ENCODE measurements around the gene TECPR1.

DNA sequence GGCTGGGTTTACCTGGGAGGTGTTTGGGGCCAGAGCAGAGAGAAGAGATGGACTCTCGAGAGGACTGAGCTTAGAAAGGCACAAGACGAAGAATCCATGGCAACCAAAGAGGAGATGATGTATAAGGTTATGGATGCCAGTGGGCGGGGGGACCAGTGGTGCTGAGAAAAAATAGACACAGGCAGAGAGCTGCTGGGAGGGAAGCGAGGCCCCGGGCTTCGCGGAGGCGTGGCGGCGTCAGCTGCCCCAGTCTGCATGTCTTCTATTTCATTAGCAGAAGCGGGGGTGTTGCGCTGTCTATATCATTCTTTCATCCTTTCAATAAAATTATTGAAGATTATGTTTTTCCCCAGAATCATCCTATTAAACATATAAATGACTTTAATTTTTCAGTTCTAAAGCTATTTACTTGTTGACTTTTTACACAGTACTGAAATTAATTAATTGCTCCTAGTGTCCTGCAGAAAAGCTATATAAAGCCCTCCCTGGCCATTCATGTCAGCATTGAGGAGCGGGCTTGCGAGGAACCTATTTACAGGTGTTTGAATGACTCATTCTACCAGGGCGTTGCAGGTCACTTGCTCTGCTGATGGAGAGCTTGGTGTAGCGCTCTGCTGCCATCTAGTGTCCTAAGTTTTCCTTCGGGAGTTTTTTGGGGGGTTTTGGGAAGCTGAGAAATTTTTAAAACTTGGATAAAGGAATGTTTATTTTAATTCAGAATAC is 83.7 kb downstream of the TECPR1 start:
- TF ChIP-seq POLR2A (IDR thresholded peaks at IDR 0.05): no peak
- TF ChIP-seq, protein P1, sequence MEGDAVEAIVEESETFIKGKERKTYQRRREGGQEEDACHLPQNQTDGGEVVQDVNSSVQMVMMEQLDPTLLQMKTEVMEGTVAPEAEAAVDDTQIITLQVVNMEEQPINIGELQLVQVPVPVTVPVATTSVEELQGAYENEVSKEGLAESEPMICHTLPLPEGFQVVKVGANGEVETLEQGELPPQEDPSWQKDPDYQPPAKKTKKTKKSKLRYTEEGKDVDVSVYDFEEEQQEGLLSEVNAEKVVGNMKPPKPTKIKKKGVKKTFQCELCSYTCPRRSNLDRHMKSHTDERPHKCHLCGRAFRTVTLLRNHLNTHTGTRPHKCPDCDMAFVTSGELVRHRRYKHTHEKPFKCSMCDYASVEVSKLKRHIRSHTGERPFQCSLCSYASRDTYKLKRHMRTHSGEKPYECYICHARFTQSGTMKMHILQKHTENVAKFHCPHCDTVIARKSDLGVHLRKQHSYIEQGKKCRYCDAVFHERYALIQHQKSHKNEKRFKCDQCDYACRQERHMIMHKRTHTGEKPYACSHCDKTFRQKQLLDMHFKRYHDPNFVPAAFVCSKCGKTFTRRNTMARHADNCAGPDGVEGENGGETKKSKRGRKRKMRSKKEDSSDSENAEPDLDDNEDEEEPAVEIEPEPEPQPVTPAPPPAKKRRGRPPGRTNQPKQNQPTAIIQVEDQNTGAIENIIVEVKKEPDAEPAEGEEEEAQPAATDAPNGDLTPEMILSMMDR (IDR thresholded peaks at IDR 0.05): peak; percentile 65 to 94 (median 88)
